ENCODE data around the gene PELO. TPM values are rescaled to one million over a fixed set of nuclear protein-coding genes. Genes with fewer than 3 reads are reported as not detected.

Gene PELO
- total and polyA plus RNA-seq, 9 of the 15 experiments (the other 6 are each of a cell fraction or from before 2014, with no cell fraction given): 5.8 to 14.6 (median 9.6) TPM

GRCh38 chr5:52800394-52801213, 12.9 kb downstream of the PELO start (continued):
- TF ChIP-seq PYGO2 (tag; IDR thresholded peaks at IDR 0.05): no peak
- TF ChIP-seq ZNF277 (CRISPR knock-in tag; IDR thresholded peaks at IDR 0.05; ENCODE audit: borderline replicate concordance): no peak
- no peak for TF ChIP-seq ZC3H4 (CRISPR knock-in tag; IDR thresholded peaks at IDR 0.05; ENCODE audit: borderline replicate concordance)
- no peak for TF ChIP-seq PHF21A (IDR thresholded peaks at IDR 0.05; ENCODE audit: borderline replicate concordance, low read depth)
- no peak for TF ChIP-seq ZNF644 (tag; IDR thresholded peaks at IDR 0.05; ENCODE audit: low read depth)
- no peak for TF ChIP-seq NFXL1 (CRISPR knock-in tag; IDR thresholded peaks at IDR 0.05)
- TF ChIP-seq HMGN3 (IDR thresholded peaks at IDR 0.05; ENCODE audit: borderline replicate concordance, extremely low read depth, insufficient read length, low read depth, low read length): no peak
- no peak for TF ChIP-seq THRAP3 (IDR thresholded peaks at IDR 0.05; ENCODE audit: borderline replicate concordance)
- TF ChIP-seq, protein P1, sequence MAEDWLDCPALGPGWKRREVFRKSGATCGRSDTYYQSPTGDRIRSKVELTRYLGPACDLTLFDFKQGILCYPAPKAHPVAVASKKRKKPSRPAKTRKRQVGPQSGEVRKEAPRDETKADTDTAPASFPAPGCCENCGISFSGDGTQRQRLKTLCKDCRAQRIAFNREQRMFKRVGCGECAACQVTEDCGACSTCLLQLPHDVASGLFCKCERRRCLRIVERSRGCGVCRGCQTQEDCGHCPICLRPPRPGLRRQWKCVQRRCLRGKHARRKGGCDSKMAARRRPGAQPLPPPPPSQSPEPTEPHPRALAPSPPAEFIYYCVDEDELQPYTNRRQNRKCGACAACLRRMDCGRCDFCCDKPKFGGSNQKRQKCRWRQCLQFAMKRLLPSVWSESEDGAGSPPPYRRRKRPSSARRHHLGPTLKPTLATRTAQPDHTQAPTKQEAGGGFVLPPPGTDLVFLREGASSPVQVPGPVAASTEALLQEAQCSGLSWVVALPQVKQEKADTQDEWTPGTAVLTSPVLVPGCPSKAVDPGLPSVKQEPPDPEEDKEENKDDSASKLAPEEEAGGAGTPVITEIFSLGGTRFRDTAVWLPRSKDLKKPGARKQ (CRISPR knock-in tag; IDR thresholded peaks at IDR 0.05): no peak
- no peak for TF ChIP-seq THAP7 (CRISPR knock-in tag; IDR thresholded peaks at IDR 0.05)
- no peak for TF ChIP-seq HDAC6 (IDR thresholded peaks at IDR 0.05; ENCODE audit: low read depth, low read length)
- TF ChIP-seq PPARD (CRISPR knock-in tag; IDR thresholded peaks at IDR 0.05): no peak
- TF ChIP-seq SETDB1 (IDR thresholded peaks at IDR 0.05; ENCODE audit: low read length): no peak
- TF ChIP-seq DACH1 (IDR thresholded peaks at IDR 0.05; ENCODE audit: partially characterized antibody): no peak
- TF ChIP-seq ZFP91 (CRISPR knock-in tag; IDR thresholded peaks at IDR 0.05): no peak
- no peak for TF ChIP-seq ZNF174 (CRISPR knock-in tag; IDR thresholded peaks at IDR 0.05)
- TF ChIP-seq MEF2D (tag; conservative IDR thresholded peaks at IDR 0.05; ENCODE audit: low read depth): no peak
- TF ChIP-seq NCOA2 (IDR thresholded peaks at IDR 0.05; ENCODE audit: partially characterized antibody in 2 of 2): no peak
